Uterus (tissue), 2 donors: ENCODE data around the gene KCNJ14.

Experiments used
- CTCF ChIP-seq, 4 experiments: fragments of 200-600 bp in 2 of 4; fragments of 450-650 bp in 2 of 4; sonication (generic) in 2 of 4; IDR thresholded peaks; one replicate each; pipeline ENCODE4 v1.5.1; 2016 to 2019; ENCODE audit warnings: antibody characterized with exemption in 4 of 4, mild to moderate bottlenecking in 2 of 4, moderate library complexity in 1 of 4
- POLR2A ChIP-seq, 2 donors: fragments of 450-650 bp; IDR thresholded peaks; one replicate each; pipeline ENCODE4 v1.6.1; 2016; ENCODE audit warnings: antibody characterized with exemption in 2 of 2, mild to moderate bottlenecking in 1 of 2, moderate library complexity in 1 of 2

GRCh38 chr19:48516536-48516935 lies 61.2 kb downstream of the KCNJ14 start:
- TF ChIP-seq CTCF (IDR thresholded peaks at IDR 0.05), result no peak
- TF ChIP-seq POLR2A (IDR thresholded peaks at IDR 0.05), result no peak
